ENCODE measurements around the gene SLC44A1.
A peak's percentile ranks its signal among the peaks of the same experiment; 100 is the strongest.

Gene SLC44A1

DNA sequence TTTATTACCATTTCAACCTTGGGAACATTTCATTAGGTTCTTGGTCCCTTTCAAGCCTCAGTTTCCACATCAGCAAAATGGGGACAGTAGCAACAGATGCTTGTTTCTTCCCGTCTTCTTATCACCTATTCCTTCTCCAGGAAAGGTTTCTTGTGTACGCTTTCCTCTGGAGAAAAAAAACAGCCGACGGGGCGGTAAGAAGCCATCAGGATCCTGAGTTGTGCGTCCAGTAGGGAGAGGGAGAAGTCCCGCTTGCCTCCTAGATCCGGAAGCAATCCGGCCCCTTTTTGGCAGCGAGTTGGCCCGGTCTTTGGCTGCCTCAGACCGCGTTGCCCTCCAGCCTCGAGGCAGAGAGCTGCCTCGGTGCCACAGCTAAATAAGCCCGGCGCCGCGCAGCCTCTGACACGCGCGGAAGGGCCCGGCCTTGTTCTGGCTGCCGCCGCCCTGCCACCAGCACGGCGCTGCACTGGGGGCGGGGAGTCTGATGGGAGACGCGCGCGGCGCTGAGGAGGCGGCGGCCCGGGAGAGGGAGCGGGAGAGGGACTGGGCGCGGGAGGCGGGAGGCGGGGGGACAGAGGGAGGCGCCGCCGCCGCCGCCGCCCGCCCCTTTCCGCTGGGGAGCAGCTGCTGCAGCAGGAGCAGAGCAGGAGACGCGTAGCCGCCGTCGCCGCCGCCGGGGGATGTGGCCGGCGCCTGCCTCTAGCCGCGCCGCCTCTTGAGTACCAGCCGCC lies at the start of gene SLC44A1:
TSS of gene SLC44A1 (plus strand) at position 649 of the 731 bp plus-strand sequence. CDS start 218 bp downstream, outside the sequence.
- peak; percentile 96 for DNase-seq (ENCODE audit: low spot score)

DNA sequence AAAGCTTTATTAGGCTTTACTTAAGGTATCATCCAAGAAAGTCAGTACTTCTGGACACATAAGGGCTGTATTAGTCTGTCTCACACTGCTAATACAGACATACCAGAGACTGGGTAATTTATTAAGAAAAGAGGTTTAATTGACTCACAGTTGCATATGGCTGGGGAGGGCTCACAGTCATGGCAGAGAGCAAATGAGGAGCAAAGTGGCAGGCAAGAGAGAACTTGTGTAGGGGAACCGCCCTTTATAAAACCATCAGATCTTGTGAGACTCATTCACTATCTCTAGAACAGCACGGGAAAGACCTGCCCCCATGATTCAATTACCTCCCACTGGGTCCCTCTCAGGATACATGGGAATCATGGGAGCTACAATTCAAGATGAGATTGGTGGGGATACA lies 49.2 kb upstream of the SLC44A1 start:
- no peak for DNase-seq (ENCODE audit: low spot score)

DNA sequence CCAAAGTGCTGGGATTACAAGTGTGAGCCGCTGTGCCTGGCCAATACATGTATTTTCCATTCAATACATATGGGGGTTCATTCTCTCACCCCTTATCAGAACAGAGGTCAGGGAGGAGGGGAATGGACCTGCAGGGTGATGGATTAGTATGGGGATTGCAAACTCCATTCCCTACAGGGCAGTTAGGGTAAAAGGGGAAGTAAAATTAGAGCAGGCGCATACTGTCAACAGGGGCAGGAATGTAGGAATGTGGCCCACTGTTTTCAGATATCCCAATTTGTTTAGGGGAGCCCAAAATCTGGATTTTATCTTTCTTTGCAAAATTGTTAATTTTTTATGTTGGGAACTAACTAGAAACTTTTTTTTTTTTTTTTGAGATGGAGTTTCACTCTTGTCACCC lies 46.4 kb upstream of the SLC44A1 start:
- DNase-seq (ENCODE audit: low spot score), result no peak

GRCh38 chr9:105198865-105199264 lies 45.6 kb upstream of the SLC44A1 start:
- DNase-seq (ENCODE audit: low spot score), result no peak

GRCh38 chr9:105204416-105204815 lies 40.0 kb upstream of the SLC44A1 start:
- no peak for DNase-seq (ENCODE audit: low spot score)

DNA sequence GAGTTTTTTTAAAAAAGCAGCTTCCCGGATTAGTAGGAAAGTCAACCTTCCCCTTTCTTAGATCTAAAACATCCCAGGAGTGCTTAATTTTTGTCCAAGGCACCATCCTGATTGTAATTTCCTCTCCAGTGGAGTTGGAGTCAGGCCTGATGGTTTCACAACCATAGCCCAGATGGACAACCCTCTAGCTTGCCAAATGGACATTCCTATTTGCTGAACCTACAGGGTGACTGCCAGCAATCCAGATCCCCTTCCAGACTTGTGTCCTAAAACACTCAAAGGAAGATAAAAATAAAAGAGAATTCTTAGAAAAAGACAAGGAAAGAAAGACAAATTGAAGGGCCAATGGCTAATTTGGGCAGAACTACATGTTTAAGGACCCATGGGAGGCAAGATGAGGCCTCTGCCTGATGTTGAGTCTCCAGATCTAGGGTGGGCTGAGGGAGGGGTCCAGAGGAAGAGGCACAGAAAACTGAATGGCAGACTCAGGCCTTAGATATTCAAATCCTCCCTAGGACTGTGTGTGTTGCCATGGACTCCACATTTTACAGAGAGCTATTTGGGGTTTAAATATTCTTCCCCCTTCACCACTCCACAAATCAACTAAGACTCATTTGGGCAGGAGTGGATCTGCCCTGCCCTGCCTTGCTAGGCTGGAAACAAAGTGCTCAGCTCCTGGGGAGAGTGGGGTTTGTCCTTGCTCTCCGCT lies 38.5 kb upstream of the SLC44A1 start:
- DNase-seq (ENCODE audit: low spot score), result no peak

DNA sequence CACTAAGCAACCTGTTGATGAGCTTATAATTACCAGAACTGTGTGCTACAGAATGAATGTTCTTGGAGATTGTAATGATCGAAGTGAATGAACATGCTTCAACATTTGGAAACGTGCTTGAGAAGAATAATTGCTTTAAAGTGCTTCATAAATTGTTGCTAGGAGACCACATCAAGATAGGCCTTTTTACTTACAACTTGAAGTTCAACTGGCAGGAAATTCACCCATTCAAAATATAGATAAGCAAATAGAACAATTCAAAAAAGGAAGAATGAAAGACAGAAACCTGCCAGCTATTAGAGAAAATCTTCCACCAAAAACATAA lies 38.0 kb upstream of the SLC44A1 start:
- DNase-seq (ENCODE audit: low spot score), result no peak

- no peak for DNase-seq (ENCODE audit: low spot score)
Observed at GRCh38 chr9:105206821-105207699, 37.4 kb upstream of the SLC44A1 start.

GRCh38 chr9:105216440-105217178 lies 27.8 kb upstream of the SLC44A1 start:
- no peak for DNase-seq (ENCODE audit: low spot score)

GRCh38 chr9:105218673-105219072 lies 25.8 kb upstream of the SLC44A1 start:
- DNase-seq (ENCODE audit: low spot score), result no peak

- no peak for DNase-seq (ENCODE audit: low spot score)
Observed at GRCh38 chr9:105219291-105219805, 25.1 kb upstream of the SLC44A1 start.

DNA sequence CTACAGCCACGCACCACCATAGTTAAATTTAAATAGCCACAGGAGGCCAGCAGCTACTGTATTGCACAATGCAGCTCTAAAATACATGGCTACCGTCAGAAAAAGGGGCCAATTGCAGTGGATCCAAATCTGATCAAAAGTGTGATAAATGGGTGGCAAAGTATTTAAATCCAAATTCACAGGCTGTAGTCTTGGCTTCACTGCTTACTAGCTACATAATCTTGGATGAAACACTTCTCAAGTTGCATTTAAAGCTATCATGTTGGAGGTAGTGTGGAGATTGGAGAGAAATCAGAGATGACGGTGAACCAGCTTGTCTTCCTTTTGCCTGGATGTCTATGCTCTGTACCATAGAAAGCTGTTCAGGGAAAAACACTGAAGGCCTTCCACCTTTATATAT lies 24.0 kb upstream of the SLC44A1 start:
- no peak for DNase-seq (ENCODE audit: low spot score)

- no peak for DNase-seq (ENCODE audit: low spot score)
Observed at GRCh38 chr9:105223544-105224140, 20.8 kb upstream of the SLC44A1 start.

DNA sequence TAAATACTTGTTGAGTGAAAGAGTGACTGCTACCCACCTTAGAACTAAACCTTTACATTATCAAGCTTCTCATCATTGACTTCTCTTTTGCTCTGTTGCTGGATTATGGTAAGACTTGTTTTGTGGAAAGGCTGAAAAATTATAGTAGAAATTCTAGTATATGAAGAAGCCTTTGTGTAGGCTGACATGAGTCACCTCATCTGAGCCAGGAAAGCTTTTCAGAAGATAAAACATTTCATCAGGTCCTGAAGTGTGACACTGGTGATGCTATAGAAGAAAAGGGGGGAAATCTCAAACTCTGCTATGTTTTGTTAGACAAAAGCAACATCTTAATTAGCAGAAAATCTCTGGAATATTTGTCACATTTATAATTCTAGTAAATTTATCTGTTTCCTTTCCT lies 18.4 kb upstream of the SLC44A1 start:
- DNase-seq (ENCODE audit: low spot score), result no peak

DNA sequence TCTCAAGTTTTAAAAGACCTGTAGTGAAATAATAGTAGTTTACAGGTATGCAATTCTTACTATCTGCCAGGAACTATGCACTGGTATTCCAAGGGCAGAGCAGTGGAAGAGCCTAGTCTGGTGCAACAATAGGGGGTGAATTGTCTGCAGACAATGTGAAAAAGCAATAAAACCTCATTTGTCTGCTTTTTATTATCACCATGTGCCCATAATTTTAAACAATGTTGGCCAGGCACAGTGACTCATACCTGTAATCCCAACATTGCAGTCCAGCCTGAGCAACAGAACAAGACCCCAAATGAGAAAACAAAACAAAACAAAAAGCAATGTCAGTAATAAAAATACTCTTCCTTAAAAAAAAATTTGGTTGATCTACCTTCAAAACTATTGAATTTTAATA lies 12.2 kb upstream of the SLC44A1 start:
- DNase-seq (ENCODE audit: low spot score), result no peak

GRCh38 chr9:105233873-105234272 lies 10.6 kb upstream of the SLC44A1 start:
- no peak for DNase-seq (ENCODE audit: low spot score)

DNA sequence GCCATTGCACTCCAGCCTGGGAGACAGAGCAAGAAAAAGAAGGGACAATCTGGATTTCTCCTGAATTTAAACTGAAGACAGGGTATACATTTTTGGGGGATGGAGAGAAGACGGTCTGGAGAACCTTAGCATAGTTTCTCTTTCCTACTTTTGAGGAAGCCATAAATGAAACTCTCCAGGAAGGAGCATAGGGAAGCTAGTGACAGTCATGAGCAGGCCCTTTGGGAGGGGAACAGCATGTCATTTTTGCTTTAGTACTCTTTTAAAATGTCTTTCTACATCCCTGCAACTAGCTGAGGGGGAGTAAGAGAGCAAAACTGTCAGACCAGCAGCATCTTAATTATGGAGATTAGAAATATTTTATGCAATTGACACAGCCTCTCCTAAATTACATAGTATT lies 8.2 kb upstream of the SLC44A1 start:
- DNase-seq (ENCODE audit: low spot score), result no peak

- DNase-seq (ENCODE audit: low spot score), result no peak
Observed at GRCh38 chr9:105237246-105237645, 7.2 kb upstream of the SLC44A1 start.

GRCh38 chr9:105238302-105238701 lies 6.1 kb upstream of the SLC44A1 start:
- no peak for DNase-seq (ENCODE audit: low spot score)

- DNase-seq (ENCODE audit: low spot score), result no peak
Observed at GRCh38 chr9:105241356-105242043, 3.0 kb upstream of the SLC44A1 start.

DNA sequence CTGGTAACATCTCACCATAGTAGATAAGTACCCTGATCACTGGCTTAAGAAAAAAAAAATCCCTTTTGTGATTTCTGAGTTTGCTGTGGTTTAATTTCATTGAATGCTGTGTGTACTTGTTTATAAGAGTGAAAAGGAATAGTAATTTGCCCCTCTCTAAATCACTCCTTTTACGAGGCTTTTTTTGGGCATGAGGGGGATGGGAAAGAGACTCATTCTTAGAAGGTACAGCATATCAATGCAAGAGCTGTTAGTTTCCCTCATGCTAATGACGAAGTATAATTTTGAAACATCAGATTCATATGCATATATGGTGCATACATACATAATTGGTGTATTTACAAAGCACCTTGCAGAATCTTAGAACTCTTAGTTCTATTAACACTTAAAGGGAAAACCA lies 2.4 kb upstream of the SLC44A1 start:
- no peak for DNase-seq (ENCODE audit: low spot score)
